Thymus (tissue), 11 donors: ENCODE measurements around the gene ZNF496. TPM values are rescaled to one million over a fixed set of nuclear protein-coding genes. Genes with fewer than 3 reads are reported as not detected.

Experiments used
- DNase-seq, 9 donors: peaks; one replicate each; pipeline ENCODE4 v3.0.0-alpha.2; 2013; ENCODE audit warnings: low spot score in 9 of 9, low read depth in 6 of 9, missing footprints in 1 of 9
- H3K27ac ChIP-seq, 2 donors: one replicate each; pipeline ENCODE4 v1.5.1; 2013; ENCODE audit warnings: control low read depth in 1 of 2, low read depth in 1 of 2, low read length in 1 of 2, mild to moderate bottlenecking in 1 of 2, moderate library complexity in 1 of 2
- H3K27me3 ChIP-seq, 2 donors: one replicate each; pipeline ENCODE4 v1.5.1; 2013; ENCODE audit warnings: low read length in 1 of 2; ENCODE audit not compliant: control insufficient read depth in 2 of 2, insufficient read depth in 1 of 2
- H3K36me3 ChIP-seq, 2 donors: one replicate each; pipeline ENCODE4 v1.5.1; 2013; ENCODE audit warnings: low read length in 1 of 2, mild to moderate bottlenecking in 1 of 2, moderate library complexity in 1 of 2; ENCODE audit not compliant: control insufficient read depth in 2 of 2, insufficient read depth in 2 of 2
- H3K4me1 ChIP-seq, 2 donors: one replicate each; pipeline ENCODE4 v1.5.1; 2013; ENCODE audit warnings: low read length in 2 of 2; ENCODE audit not compliant: control insufficient read depth in 2 of 2, insufficient read depth in 2 of 2
- H3K4me3 ChIP-seq, 2 donors: one replicate each; pipeline ENCODE4 v1.5.1; 2013; ENCODE audit warnings: low read length in 2 of 2, control low read depth in 1 of 2, mild to moderate bottlenecking in 1 of 2
- H3K9me3 ChIP-seq, 2 donors: one replicate each; pipeline ENCODE4 v1.5.1; 2013; ENCODE audit warnings: low read length in 1 of 2, mild to moderate bottlenecking in 1 of 2; ENCODE audit not compliant: control insufficient read depth in 2 of 2, insufficient read depth in 1 of 2
- WGBS: extraction: QIAGEN DNeasy Blood & Tissue Kit; methylation state at CpG from one replicate; pipeline ENCODE4 v1.1.7; 2013; 5-methylcytosine and 5-hydroxymethylcytosine counted together
- polyA plus RNA-seq: library from polyadenylated mRNA; stranded (reverse); fragments of 200-250 nt; gene quantifications from one replicate; pipeline ENCODE4 v1.2.3, GENCODE V29; 2013
- total RNA-seq: library from RNA; stranded (reverse); fragments of 120-200 nt; gene quantifications from one replicate; pipeline ENCODE4 v1.2.4, GENCODE V29; 2013
- donor health status: healthy.

ZNF496 gene
- total and polyA plus RNA-seq, 2 donors: 21.8 to 40.0 TPM

DNA sequence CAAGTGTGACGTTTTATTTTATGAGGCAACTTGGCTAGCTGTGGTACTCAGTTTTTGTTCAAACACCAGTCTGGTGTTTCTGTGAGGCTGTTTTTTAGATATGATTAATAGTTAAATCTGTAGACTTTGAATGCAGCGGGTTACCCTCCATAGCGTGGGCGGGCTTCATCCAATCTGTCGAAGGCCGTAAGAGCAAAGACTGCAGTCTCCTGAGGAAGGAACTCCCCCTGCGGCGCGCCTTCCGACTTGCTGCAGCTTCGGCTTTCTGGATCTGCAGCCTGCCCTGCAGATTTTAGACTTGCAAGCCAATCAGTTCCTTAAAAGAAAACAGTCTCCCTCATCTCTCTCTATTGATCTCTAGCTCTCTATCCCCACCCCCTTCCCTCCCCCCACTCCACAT lies 4.2 kb upstream of the ZNF496 start:
- Histone ChIP-seq H3K4me1 (peaks cover 50 to 60% of the 10 kb centered on the region in 2 donors), H3K9me3 (peaks cover 0 to 2% of the 10 kb centered on the region in 2 donors), H3K36me3 (peaks cover 11 to 39% of the 10 kb centered on the region in 2 donors), H3K27ac (peak overlapping the region; percentile 25 to 30), H3K27me3 (no peaks in the 10 kb centered on the region), H3K4me3 (peak overlapping the region in 1 of 2 donors; percentile 31)
- DNase-seq: peak in 1 of 9 donors; percentile 47
- WGBS: 69% methylated on average over 11 of the region's 11 CpGs

DNA sequence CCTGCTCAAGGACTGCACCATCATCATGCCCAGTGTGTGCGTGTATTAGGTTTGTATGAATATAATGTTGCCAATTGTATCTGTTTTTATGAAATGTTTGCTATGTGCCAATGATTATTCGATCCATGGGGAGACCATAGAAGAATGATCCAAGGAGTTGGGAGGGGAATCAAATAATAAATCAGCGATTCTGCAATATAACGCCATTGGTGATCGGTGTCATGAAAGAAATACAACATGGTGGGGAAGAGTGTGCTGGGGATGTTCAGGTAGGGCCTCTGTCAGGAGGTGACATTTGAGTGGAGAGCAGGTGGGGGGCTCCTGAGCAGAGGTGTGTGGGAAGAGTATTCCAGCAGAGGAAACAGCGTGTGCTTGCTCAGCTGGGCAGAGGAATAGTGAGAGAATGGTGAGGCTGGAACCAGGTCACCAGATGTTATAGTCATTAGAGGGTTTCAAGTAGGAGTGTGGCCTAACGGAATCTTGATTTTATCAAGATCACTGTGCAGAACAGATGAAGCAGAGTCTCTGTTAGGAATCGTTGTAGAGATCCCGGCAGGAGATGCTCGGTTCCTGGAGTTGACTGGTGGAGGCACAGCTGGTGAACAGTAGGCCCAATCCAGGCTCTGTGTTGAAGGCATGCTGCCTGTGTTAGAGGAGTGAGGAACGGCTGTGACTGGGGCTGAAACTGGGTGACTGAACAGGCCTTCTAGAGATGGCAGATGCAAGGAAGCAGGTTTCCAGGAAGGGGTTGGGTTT lies 2.9 kb upstream of the ZNF496 start:
- Histone ChIP-seq H3K27ac (peak overlapping the region; percentile 62 to 68), H3K36me3 (peaks cover 9 to 31% of the 10 kb centered on the region in 2 donors), H3K4me3 (peak overlapping the region; percentile 21 to 31), H3K4me1 (peaks cover 61 to 72% of the 10 kb centered on the region in 2 donors), H3K27me3 (no peaks in the 10 kb centered on the region), H3K9me3 (peaks cover 0 to 2% of the 10 kb centered on the region in 2 donors)
- 73% methylated on average over 11 of the region's 11 CpGs for WGBS
- DNase-seq: peak in 1 of 9 donors; percentile 39

DNA sequence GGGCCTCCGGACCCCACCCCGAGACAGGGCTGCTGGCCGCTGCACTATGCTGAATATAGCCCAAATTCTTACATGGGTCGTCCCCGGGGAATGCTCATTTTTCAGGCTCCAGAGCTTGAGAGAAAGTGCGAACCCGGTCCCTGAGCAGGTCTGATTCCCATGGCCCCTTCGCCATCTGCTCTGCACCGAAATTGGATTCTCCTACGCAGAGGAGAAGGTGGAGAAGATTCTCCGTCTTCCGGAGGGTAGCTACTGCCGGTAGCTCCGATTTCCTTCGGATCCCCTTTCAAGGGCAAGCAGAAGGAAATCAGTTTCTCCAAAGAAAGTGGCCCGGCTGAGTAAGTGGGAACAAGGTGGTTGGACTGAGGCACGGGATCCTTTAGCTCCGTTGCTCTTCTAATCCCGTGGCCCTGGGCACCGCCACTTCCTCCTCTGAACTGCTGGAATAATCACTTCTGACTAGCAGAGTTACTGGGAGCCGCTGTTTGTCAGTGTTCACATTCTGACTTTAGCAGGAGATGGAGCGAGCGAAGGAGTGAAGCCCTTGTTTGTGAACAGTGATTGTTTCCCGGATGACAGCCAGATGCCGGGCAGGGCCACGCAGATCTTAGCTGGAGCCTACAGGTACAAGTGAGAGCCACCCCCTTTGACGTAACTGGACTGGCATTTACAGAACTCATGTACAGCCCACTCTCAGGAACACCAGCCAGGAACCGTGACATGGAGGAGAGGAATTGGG lies 1.1 kb upstream of the ZNF496 start:
- Histone ChIP-seq H3K36me3 (peaks cover 22 to 33% of the 10 kb centered on the region in 2 donors), H3K27ac (peak overlapping the region; percentile 71 to 77), H3K4me3 (peak overlapping the region; percentile 84 to 91), H3K4me1 (peaks cover 76 to 86% of the 10 kb centered on the region in 2 donors), H3K9me3 (peaks cover 0 to 2% of the 10 kb centered on the region in 2 donors), H3K27me3 (no peaks in the 10 kb centered on the region)
- 29% methylated on average over 28 of the region's 28 CpGs for WGBS
- DNase-seq: peak in 1 of 9 donors; percentile 50

GRCh38 chr1:247332215-247332622 lies 552 bp upstream of the ZNF496 start:
- peaks cover 0 to 2% of the 10 kb centered on the region in 2 donors for H3K9me3 ChIP-seq
- WGBS: under 1% methylated on average over 38 of the region's 38 CpGs
- peak in 3 of 9 donors; percentile 67 to 79 (median 72) for DNase-seq
- H3K27ac ChIP-seq: peak overlapping the region; percentile 71 to 93
- H3K4me1 ChIP-seq: peaks cover 76 to 86% of the 10 kb centered on the region in 2 donors
- no peaks in the 10 kb centered on the region for H3K27me3 ChIP-seq
- H3K4me3 ChIP-seq: peak overlapping the region; percentile 84 to 91
- peaks cover 20 to 38% of the 10 kb centered on the region in 2 donors for H3K36me3 ChIP-seq

- Histone ChIP-seq H3K9me3 (peaks cover 0 to 2% of the 10 kb centered on the region in 2 donors), H3K36me3 (peaks cover 19 to 35% of the 10 kb centered on the region in 2 donors), H3K27me3 (no peaks in the 10 kb centered on the region), H3K27ac (peak overlapping the region; percentile 93 to 94), H3K4me1 (peaks cover 72 to 86% of the 10 kb centered on the region in 2 donors), H3K4me3 (peak overlapping the region; percentile 84 to 91)
- WGBS: under 1% methylated on average over 36 of the region's 36 CpGs
- peak in 6 of 9 donors; percentile 69 to 92 (median 82) for DNase-seq
These were observed 519 bp downstream of the ZNF496 start for GRCh38 chr1:247331172-247331524.

DNA sequence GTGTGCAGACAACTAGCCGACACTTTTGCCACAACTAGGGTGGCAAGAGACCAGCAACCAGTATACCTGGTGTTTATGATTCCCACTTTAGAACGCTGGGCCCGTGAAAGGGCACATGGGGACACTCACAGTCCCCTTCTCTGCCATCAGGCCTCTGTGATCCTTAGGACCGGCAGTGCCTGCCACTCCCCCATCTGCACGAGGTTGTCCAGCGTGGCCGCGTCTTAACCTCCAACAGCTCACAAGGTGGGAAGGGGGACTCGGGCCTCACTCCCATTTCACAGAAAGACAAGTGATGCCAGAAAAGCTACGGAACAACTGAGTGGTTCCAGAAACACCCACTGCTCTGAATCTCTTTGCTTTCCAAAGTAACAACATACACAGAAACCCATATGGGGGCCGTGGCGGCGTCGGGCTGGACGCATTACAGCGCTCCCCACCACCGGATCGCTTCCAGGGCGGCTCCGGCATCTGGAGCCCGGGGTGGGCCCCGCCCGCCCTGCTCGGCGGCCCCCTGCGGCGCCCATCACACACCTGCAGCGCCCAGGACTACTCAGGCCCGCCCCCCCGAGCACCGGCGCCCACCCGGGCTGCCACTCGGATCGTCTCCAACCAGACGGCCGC lies 1.0 kb downstream of the ZNF496 start:
- WGBS: 18% methylated on average over 37 of the region's 37 CpGs
- no peak for DNase-seq
- Histone ChIP-seq H3K4me1 (peaks cover 70 to 85% of the 10 kb centered on the region in 2 donors), H3K4me3 (peak overlapping the region; percentile 84 to 91), H3K36me3 (peaks cover 19 to 35% of the 10 kb centered on the region in 2 donors), H3K9me3 (peaks cover 0 to 2% of the 10 kb centered on the region in 2 donors), H3K27me3 (no peaks in the 10 kb centered on the region), H3K27ac (peak overlapping the region; percentile 93 to 94)

DNA sequence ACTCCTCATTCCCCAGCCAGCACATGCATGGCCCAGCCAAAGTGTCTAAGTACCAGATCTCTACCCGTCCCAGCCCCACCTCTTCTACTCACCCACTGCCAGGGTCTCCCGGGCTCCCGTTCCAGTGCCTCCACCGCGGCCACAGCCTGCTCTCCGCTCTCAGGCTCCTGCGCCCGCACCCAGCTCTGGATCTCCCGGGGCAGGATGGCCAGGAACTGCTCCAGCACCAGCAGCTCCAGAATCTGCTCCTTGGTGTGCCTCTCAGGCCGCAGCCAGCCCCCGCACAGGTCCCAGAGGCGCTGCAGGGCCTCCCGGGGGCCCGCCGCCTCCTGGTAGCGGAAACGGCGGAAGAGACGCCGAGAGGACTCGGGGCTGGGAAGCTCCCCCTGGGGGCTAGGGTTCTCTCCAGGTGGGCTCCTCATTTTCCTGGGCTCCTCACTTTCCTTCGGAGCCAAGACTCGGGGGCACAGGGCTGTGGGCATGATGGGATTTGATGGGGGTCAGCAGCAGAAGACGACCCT lies 2.5 kb downstream of the ZNF496 start:
- H3K27ac ChIP-seq: peak overlapping the region; percentile 83 to 93
- H3K4me3 ChIP-seq: no peak overlapping the region
- no peak for DNase-seq
- peaks cover 0 to 2% of the 10 kb centered on the region in 2 donors for H3K9me3 ChIP-seq
- over 99% methylated on average over 24 of the region's 24 CpGs for WGBS
- H3K36me3 ChIP-seq: peaks cover 19 to 36% of the 10 kb centered on the region in 2 donors
- peaks cover 69 to 84% of the 10 kb centered on the region in 2 donors for H3K4me1 ChIP-seq
- H3K27me3 ChIP-seq: no peaks in the 10 kb centered on the region

DNA sequence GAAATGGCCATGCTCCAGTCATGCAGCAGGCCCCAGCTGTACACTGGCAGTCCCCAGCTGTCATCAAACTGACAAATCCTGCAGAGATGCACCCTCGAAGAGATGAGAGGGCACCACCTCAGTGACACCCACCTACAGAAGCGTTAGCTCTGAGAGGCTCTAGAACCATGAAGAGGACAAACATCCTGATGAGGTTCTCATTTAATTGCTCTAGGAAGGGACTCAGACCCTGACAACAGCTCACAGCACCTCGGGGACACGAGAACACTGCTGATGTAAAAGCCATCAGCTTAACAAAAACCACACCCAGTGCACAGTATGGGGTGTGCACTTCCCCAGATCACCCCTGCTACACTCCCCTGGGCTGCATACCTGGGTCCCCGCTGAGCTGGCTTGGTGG lies 3.4 kb downstream of the ZNF496 start:
- H3K36me3 ChIP-seq: peaks cover 19 to 30% of the 10 kb centered on the region in 2 donors

More for the DNA sequence above, 3.4 kb downstream of the ZNF496 start:
- WGBS: 35% methylated on average over 5 of the region's 5 CpGs
- Histone ChIP-seq H3K9me3 (peaks cover 0 to 2% of the 10 kb centered on the region in 2 donors), H3K4me3 (peak overlapping the region; percentile 6 to 16), H3K27ac (peak overlapping the region; percentile 83 to 93), H3K27me3 (no peaks in the 10 kb centered on the region), H3K4me1 (peaks cover 67 to 84% of the 10 kb centered on the region in 2 donors)
- peak in 1 of 9 donors; percentile 81 for DNase-seq
